NCI-H748 (cell line): Measurements from ENCODE around the gene LVRN.
A peak's percentile ranks its signal among the peaks of the same experiment; 100 is the strongest.
"Not testable (repeated sequence)": the region's sequence is repeated elsewhere in the genome, so short reads cannot be mapped to it uniquely, and the experiment has no call there.

Source experiments
- DNase-seq: peaks from one replicate; lab custom pipeline; 2025; ENCODE audit not compliant: unreplicated experiment; lab: John Stamatoyannopoulos, UW

The LVRN gene, protein sequence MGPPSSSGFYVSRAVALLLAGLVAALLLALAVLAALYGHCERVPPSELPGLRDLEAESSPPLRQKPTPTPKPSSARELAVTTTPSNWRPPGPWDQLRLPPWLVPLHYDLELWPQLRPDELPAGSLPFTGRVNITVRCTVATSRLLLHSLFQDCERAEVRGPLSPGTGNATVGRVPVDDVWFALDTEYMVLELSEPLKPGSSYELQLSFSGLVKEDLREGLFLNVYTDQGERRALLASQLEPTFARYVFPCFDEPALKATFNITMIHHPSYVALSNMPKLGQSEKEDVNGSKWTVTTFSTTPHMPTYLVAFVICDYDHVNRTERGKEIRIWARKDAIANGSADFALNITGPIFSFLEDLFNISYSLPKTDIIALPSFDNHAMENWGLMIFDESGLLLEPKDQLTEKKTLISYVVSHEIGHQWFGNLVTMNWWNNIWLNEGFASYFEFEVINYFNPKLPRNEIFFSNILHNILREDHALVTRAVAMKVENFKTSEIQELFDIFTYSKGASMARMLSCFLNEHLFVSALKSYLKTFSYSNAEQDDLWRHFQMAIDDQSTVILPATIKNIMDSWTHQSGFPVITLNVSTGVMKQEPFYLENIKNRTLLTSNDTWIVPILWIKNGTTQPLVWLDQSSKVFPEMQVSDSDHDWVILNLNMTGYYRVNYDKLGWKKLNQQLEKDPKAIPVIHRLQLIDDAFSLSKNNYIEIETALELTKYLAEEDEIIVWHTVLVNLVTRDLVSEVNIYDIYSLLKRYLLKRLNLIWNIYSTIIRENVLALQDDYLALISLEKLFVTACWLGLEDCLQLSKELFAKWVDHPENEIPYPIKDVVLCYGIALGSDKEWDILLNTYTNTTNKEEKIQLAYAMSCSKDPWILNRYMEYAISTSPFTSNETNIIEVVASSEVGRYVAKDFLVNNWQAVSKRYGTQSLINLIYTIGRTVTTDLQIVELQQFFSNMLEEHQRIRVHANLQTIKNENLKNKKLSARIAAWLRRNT

DNA sequence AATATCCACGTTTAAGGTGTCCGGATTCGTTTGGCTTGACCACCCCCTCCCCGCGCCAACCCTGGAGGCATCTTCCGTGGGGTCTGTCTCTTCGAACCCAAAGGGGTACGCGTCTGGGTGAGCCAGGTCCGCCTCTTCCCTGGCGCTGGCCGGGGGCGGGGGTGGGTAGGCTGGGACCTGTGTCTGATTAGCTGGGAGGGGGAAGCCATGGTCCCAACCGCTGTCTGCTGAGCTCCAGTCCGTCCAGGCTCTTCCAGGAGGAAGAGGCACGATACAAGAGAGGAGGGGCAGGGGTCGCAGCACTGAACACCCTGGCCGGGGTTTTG lies at the start of gene LVRN:
Gene LVRN (plus strand): TSS at position 237 of the 326 bp plus-strand sequence. CDS start 143 bp downstream, outside the sequence.
- DNase-seq = no peak

DNA sequence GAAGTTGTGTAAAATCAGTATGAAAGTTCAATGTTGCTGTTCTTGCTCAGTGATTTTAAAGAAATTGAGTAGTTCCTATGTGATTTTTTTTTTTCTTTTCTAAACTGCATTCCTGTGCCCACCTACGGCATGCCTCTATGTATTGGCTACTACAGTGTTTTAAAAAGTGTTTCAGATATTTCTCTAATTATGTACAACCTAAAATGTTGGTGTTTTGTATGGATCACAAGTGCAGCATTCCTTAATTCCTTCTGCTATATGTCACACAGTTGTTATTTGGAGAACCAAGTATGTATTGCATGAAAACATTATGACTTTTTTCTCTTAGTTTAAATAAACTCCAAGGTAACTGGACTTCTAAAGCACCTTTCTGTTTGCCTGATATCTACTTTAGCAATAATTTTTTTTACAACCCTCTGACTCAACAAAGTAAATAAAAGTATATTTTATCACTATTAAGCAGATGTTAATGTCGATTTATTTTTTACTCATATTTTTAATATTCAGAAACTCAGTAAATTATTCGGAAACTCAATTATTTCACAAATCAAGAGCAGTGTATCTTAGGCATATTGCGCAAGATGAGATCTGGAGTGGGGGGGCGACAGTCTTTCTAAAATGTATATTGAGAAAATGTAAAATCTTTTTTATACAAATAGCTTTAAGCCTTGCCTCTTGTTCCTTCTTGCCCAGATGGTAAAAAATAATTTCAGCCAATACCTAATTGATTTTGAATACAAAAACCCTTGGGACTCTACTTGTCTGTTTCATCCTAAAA lies 48.5 kb upstream of the LVRN start:
- not testable (repeated sequence) for DNase-seq

DNA sequence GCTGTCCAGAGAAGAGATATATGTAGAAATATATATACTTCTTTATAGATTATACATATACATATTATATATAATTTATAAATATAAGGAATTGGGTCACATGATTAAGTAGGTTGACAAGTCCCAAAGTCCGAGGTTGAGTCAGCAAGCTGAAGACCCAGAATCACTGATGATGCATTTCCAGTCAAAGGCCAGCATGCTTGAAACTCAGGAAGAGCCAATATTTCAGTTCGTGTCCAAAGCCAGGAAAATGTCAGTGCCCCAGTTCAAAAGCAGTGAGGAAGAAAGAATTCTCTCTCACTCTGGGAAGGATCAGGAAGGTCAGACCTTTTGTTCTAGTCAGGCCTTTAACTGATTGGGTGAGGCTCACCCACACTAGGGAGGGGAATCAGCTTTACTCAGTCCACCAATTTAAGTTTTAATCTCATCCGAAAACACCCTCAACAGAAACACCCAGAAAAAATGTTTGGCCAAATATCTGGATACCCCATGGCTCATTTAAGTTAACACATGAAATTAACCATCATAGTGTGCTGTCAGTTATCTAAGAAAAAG lies 42.0 kb upstream of the LVRN start:
- no peak for DNase-seq

DNA sequence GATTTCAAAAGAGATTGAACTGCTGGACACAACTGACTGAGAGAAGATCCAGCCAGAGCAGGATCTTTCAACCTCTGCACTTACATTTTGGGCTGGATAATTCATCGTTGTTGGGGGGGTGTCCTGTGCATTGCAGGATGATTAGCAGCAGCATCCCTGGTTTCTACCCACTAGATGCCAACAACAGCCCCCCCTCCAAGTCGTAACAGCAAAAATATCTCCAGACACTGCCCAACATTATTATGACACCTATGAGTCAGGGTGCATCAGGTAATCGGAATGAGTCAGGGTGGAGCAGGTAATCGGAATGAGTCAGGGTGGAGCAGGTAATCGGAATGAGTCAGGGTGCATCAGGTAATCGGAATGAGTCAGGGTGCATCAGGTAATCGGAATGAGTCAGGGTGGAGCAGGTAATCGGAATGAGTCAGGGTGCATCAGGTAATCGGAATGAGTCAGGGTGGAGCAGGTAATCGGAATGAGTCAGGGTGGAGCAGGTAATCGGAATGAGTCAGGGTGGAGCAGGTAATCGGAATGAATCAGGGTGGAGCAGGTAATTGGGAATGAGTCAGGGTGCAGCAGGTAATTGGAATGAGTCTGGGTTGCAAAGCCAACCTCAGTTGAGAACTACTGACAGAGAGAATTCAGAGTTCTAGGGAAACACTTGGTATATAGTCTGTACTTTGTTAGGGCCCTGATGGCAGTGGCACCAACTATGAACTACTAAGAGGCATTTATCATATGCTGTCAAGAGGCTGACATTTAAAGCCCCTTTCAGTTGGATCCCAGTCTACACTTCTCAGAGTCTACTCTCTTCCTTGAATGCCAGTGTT lies 33.5 kb upstream of the LVRN start:
- not testable (repeated sequence) for DNase-seq

DNA sequence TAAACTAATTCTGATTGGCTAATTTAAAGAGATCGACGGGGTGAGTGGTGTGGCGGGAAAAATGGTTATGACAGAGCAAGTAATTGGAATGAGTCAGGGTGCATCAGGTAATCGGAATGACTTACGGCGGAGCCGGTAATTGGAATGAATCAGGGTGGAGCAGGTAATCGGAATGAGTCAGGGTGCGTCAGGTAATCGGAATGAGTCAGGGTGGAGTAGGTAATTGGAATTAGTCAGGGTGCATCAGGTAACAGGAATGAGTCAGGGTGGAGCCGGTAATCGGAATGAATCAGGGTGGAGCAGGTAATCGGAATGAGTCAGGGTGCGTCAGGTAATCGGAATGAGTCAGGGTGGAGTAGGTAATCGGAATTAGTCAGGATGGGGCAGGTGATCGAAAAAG lies 32.1 kb upstream of the LVRN start:
- DNase-seq = peak; percentile 13

DNA sequence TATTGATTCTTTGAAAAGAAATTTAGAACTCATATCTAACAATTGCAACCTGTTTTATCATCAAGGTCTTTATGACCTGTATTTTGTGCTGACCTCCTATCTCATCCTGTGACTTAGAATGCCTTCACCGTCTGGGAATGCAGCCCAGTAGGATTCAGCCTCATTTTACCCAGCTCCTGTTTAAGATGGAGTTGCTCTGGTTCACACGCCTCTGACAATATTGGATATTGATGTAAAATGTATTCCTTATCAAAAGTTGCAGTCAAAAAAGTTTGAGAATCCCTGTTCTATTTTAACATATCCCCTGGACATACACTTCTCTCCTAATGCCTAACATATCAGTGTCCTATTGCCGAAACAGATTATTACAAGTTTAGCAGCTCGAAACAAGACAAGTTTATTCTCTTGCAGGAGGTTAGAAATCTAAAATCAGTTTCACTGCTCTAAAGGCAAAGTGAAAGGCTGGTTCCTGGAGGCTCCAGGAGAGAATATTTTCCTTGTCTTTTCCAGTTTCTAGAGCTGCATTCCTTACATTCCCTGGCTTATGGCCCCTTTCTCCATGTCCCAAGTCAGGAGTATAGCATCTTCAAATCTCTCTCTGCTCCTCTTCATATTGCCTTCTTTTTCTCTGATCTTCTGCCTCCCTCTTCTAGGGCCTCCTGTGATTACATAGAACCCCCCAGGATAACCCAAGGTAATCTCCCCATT lies 31.5 kb upstream of the LVRN start:
- no peak for DNase-seq

DNA sequence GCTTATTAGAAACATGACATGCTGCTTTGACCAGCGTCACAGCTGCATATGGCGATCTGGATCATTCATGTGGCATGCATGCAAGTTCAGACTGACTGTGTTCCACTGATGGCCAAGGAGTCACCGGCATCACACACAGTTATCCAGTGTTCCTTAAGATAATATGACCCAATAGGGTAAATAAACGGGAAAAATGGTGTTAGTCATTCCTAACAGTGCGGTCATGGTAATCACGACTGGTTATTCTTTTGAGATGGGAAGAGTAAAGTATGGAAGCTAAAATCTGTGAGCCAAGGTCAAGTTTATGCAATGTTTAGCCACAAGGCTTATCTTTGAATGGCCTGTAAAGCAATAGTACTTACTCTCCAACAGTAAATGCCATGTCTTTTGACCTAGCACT lies 29.3 kb upstream of the LVRN start:
- DNase-seq = no peak

DNA sequence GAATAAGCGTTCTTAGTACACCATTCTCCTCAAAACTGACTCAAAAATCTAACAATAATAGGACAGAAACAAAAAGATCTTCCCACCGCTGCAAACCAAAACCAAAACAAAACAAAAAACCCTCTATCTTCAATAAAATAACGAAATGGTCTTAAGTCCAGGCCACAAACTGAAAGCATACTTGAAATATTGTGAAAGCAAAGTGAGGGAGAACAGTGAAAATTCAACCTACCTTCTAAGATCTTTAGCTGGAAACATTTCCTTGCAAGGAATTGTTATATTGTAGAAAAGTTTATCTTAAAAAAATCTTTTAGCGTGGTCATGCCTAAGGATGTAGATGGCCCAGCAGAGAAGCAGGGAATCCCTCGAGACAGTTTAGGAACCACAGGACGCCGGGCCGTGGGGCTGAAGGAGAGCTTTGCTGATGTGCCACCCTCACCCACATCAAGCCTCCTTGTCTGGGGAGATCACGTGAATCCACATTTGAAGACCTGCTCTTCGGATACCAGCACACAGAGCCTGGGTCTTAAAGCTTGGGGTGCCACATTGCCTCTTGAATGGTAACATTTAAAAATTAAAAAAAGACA lies 27.8 kb upstream of the LVRN start:
- DNase-seq = no peak

DNA sequence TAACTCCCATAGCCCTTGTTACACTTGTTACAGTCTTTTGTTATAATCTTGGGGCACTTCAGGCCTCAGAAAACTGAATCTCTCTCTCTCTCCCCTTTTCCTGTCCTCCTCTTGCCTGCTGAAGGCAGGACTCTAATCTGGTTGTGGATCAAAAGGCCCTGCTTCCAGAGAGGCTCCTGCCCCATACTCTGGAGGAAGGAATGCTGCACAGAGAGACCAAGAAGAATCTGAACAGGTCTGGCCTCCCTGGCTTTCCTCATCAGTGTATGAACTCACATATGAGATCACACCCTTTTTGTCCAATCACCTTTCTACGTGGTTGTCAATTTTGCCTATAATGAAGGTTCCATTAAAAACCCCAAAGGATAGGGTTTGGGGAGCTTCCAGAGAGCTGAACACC lies 26.2 kb upstream of the LVRN start:
- no peak for DNase-seq

DNA sequence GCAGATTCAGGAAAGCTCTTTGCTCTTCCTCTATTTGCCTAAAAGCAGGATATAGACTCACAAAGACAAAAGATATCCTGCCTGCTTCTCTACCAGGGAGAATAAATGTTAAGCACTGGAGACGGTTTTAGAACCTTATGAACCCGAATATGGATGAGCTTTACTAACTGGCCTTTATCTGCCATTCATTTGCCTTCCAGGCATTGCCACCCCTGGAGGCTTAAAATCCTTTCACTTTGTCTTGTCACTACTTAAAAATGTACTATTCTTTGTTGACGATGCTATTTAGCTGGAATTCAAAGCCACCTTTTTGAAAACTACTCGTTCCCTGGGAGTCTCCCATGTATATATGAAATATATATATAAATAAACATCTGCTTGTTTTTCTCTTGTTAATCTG lies 23.2 kb upstream of the LVRN start:
- no peak for DNase-seq

DNA sequence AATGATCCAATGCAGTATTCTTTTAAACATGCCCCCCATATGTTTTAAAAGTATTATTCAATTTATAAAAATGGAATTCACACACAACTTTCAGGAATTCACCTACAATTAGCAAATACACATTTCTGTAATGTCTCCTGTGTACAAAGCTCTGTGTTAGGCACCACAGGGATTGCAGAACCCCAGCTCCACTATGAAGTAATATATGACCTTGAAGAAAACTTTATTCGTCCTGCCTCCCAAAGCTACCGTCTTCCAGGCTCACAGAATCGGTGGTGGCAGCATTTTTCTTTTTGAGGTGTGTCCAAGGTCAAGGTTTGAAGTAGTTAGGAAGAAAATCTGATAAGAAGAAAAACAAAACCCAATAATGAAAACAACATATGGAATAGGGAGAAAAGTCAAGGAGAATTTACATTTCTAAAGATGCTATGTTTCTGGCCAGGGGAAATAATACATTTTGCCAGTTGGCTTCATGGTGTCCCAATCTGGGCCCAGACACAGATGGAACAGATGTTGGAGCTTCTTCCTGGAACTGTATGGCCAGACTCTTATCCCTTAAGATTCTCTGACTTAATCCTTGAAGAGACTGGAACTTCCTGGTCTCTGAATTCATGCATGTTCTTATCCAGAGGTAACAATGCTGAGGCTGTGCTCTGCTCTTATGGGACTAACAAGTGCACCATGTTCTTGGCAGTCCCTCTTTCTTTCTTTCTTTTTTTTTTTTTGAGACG lies 22.0 kb upstream of the LVRN start:
- no peak for DNase-seq

DNA sequence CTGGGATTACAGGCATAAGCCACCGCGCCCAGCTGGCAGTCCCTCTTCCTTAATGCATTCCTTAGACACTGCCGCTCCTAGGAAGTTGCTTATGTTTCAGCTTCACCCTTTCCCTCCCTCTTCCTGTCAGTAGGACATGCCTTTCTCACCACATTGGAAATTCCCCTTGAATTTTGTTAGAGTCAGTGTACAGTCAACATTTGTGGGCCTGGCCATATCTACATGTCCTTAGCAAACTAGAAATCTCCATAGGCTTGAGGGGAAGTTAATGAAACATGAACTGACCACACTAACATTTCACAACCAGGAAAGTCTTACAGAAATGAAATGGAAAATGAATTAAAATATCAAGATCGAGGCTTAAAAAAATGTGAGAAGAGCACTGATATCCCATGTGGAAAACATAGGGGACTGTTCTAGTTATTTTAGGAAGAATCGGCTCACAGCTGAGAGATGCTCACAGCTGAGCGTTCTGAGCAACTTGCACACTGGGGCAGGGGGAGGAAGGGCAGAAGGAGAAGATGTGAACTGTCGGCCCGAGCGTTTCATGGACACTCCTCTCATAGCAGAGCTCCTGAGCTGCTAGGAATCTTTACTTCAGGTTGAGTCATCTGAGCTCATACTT lies 21.1 kb upstream of the LVRN start:
- no peak for DNase-seq

DNA sequence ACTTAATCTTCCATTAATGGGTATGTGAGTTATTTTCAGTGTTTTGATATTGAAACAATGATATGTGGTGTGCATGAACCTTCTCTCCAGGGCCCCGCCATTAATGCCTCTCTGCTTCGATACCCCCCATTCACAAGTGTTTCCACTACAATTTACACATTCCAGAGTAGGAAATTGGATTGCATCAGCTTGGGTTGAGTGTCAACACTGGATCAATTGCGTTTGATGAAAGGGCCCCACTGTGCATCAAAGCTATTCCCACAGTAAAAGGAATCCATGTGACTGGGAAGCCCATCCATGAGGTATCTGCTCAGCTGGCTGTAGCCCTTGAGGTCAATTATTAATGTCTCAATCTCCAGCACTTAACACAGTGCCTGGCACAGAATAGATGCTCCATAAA lies 17.8 kb upstream of the LVRN start:
- DNase-seq = no peak

DNA sequence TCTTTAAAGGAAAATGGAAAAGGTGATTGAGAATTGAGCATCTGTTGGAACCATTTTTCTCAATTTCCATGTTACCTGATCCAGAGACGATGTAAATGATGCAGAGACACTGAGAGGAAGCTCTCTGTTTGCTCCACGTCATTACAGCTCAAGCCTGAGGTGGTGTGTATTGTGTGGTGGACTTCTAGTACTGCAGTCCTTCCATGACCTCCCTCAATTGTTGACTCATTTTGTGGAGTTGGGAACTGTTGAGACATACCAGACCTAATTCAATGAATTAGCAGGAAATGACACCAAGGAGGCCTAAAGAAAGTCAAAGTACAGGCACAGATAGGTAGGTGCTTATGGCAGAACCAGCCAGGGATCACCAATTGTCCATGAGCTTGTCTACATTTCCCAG lies 15.6 kb upstream of the LVRN start:
- no peak for DNase-seq

DNA sequence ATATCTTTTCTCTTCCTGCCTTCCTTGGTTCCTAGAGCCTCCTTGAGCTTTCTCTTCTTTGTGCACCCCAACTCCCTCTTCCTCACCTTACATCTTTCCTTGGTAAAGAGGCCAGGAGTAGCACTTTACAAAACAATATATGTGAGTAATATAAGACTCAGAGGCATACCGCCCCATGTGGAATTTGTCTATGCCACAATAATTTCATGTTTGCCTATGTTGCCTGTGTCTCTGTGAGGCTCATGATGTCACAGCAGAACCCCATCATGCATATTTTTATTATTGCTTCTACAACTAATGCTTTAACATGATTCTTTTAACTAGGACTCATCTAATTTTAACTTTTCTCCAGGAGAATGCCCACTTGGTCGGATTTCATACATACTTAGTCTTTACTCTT lies 15.0 kb upstream of the LVRN start:
- no peak for DNase-seq

DNA sequence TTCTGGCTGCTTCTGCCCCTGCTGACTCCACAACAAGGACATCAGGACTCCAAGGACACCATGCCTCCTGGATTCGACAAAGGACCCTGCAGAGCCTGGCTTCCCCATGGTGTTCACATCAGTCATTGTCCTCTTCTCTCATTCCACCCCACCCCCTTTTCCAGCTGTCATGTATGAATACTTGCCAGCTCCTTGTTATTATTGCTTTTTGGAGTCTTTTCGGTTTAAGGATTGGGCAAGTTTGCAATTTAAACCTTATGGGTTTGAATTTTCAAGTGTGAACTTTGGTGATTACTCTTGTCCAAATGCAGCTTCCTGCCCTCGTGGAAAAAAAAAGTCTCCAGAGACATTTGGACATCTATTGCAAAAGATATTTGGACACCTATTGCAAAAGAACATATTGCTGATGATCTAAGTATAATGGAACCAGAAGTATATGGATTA lies 14.2 kb upstream of the LVRN start:
- no peak for DNase-seq

DNA sequence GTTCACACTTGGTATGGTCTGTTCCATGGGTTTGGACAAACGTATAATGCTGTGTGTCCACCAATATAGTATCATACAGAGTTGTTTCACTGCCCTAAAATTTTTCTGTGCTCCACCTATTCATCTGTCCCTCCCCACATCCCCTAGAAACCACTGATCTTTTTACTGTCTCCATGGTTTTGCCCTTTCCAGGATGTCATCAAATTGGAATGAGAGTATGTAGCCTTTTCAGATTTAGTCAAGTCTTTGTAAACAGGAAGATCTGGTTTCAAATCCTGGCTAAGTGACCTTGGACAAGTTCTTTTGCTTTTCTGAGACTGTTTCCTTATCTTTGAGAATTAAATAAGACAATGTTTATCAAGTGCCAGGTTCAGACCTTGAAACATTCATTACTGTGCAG lies 13.2 kb upstream of the LVRN start:
- no peak for DNase-seq

DNA sequence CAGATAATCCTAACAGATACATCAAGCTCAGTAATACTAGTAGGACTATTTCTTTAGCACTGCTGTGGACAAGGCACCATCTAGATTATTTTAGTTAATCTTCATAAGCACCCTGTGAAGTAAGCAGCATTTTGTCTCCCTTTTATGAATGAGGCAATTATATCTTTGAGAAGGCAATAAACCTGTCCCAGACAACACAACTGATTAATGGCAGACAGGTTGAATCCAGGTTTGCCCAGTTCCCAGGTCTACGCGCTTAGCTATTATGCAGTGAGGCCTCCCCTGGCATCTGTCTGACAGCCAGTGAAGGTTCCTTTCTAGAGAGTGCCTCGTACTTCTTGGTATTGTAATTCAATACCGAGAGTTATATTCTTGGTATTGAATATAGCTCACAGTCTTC lies 9.7 kb upstream of the LVRN start:
- DNase-seq = peak; percentile 9
